Lower leg skin (tissue), 3 donors: ENCODE data around the gene PRRT3.

Source experiments
- CTCF ChIP-seq, 3 donors: fragments of 450-650 bp; IDR thresholded peaks; one replicate each; pipeline ENCODE4 v1.5.1; 2016; ENCODE audit warnings: antibody characterized with exemption in 3 of 3, mild to moderate bottlenecking in 3 of 3, moderate library complexity in 2 of 3
- POLR2A ChIP-seq, 2 donors: fragments of 450-650 bp; IDR thresholded peaks; one replicate each; pipeline ENCODE4 v1.6.1; 2016 to 2017; ENCODE audit warnings: antibody characterized with exemption in 2 of 2, mild to moderate bottlenecking in 1 of 2, moderate library complexity in 1 of 2

DNA sequence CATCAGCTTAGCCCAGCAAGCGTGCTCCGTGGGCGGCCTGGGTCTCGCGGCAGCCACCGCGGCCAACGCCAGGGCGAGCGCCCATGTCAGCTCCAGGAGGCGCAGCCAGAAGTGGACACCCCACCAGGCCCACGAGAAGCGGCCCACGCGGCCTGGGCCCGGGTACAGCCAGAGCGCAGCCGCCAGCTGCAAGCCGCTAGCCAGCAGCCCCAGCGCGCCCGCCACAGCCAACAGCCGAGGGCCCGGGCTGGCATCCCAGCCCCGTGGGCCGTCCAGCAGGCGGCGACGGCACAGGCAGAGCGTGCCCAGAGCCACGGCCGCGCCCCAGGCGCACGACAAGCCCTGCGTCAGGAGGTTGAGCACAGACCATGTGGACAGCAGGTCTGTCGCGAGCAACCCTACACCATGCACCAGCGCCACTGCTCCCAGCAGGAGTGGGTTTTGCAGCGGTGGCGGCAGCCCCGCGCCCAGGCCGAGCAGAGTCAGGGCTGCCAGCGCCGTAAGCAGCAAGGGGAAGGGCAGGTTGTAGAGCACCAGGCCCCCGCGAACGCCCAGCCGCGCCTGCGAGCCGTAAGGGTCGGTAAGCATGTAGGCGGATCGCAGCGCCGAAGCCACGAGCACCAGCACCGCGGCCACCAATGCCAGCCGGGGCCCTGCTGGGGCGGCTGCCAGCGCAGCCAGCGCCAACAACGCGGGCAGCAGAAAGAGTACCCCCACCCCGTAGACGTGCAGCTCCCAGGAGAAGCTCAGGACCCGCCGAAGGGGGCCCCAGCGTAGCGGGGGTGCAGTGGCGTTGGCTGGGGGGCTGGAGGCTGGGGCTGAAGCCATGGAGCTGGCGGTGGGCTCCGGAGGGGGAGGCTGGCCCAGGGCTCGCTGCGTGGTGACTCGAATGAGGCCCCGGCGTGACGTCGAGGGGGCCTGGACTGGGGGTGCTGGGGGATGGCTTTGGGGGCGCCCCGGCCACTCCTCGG is 4.9 kb downstream of the PRRT3 start:
- TF ChIP-seq CTCF (IDR thresholded peaks at IDR 0.05) (no peak), POLR2A (IDR thresholded peaks at IDR 0.05) (no peak)
